HL-60 (cell line): ENCODE results near the gene AGO3.

Experiments
- CTCF ChIP-seq: IDR thresholded peaks from one replicate; pipeline ENCODE4 v1.5.1; 2011; ENCODE audit warnings: low read length, control low read depth, inconsistent platforms; ENCODE audit not compliant: insufficient read depth
- REST ChIP-seq: IDR thresholded peaks from 2 replicates; pipeline ENCODE4 v1.6.1; 2012; ENCODE audit warnings: low read depth; ENCODE audit not compliant: insufficient replicate concordance

- TF ChIP-seq CTCF (no peak), REST (no peak)
Measured at GRCh38 chr1:36095760-36096405, 165.0 kb downstream of the AGO3 start.
